HEK293 (cell line): ENCODE measurements around the gene MYL6B.

Experiments
- BCL11B ChIP-seq: fragments of 450-650 bp; formaldehyde crosslinking; IDR thresholded peaks from 2 replicates; pipeline ENCODE4 v1.5.1; 2016; ENCODE audit warnings: low read depth, missing biosample characterization, missing genetic modification characterization
- OVOL3 ChIP-seq: fragments of 450-650 bp; formaldehyde crosslinking; IDR thresholded peaks from 2 replicates; pipeline ENCODE4 v1.5.1; 2016; ENCODE audit warnings: missing biosample characterization, missing genetic modification characterization
- PATZ1 ChIP-seq: fragments of 450-650 bp; formaldehyde crosslinking; IDR thresholded peaks from 2 replicates; pipeline ENCODE4 v1.5.1; 2016; ENCODE audit warnings: missing biosample characterization, missing genetic modification characterization
- RBAK ChIP-seq: fragments of 450-650 bp; formaldehyde crosslinking; IDR thresholded peaks from 2 replicates; pipeline ENCODE4 v1.5.1; 2016; ENCODE audit warnings: missing biosample characterization, missing genetic modification characterization
- ZBTB11 ChIP-seq: fragments of 450-650 bp; formaldehyde crosslinking; conservative IDR thresholded peaks from 2 replicates; pipeline ENCODE4 v1.5.1; 2016; ENCODE audit warnings: low read depth, missing biosample characterization, missing genetic modification characterization
- ZBTB17 ChIP-seq: fragments of 450-650 bp; formaldehyde crosslinking; IDR thresholded peaks from 2 replicates; pipeline ENCODE4 v1.5.1; 2016; ENCODE audit warnings: missing biosample characterization, missing genetic modification characterization
- ZBTB49 ChIP-seq: fragments of 450-650 bp; formaldehyde crosslinking; IDR thresholded peaks from 2 replicates; pipeline ENCODE4 v1.5.1; 2016; ENCODE audit warnings: missing biosample characterization, missing genetic modification characterization, low read depth
- ZEB2 ChIP-seq: fragments of 450-650 bp; formaldehyde crosslinking; IDR thresholded peaks from 2 replicates; pipeline ENCODE4 v1.5.1; 2016; ENCODE audit warnings: missing biosample characterization, missing genetic modification characterization
- ZFHX2 ChIP-seq: fragments of 450-650 bp; formaldehyde crosslinking; conservative IDR thresholded peaks from 2 replicates; pipeline ENCODE4 v1.5.1; 2016; ENCODE audit warnings: missing biosample characterization, missing genetic modification characterization
- ZNF10 ChIP-seq: fragments of 450-650 bp; formaldehyde crosslinking; IDR thresholded peaks from 2 replicates; pipeline ENCODE4 v1.5.1; 2017; ENCODE audit warnings: missing biosample characterization, missing genetic modification characterization
- ZNF157 ChIP-seq: fragments of 450-650 bp; formaldehyde crosslinking; IDR thresholded peaks from 2 replicates; pipeline ENCODE4 v1.5.1; 2016; ENCODE audit warnings: missing biosample characterization, missing genetic modification characterization
- ZNF169 ChIP-seq: fragments of 450-650 bp; formaldehyde crosslinking; IDR thresholded peaks from 2 replicates; pipeline ENCODE4 v1.5.1; 2016; ENCODE audit warnings: missing biosample characterization, missing genetic modification characterization
- ZNF175 ChIP-seq: fragments of 450-650 bp; formaldehyde crosslinking; IDR thresholded peaks from 2 replicates; pipeline ENCODE4 v1.5.1; 2016; ENCODE audit warnings: missing biosample characterization, missing genetic modification characterization
- ZNF18 ChIP-seq: fragments of 450-650 bp; formaldehyde crosslinking; IDR thresholded peaks from 2 replicates; pipeline ENCODE4 v1.5.1; 2016; ENCODE audit warnings: missing biosample characterization, missing genetic modification characterization
- ZNF221 ChIP-seq: fragments of 450-650 bp; formaldehyde crosslinking; IDR thresholded peaks from 2 replicates; pipeline ENCODE4 v1.5.1; 2017; ENCODE audit warnings: missing biosample characterization, missing genetic modification characterization, borderline replicate concordance
- ZNF292 ChIP-seq: fragments of 450-650 bp; formaldehyde crosslinking; IDR thresholded peaks from 2 replicates; pipeline ENCODE4 v1.5.1; 2016; ENCODE audit warnings: low read depth, missing biosample characterization, missing genetic modification characterization, borderline replicate concordance
- ZNF302 ChIP-seq: fragments of 450-650 bp; formaldehyde crosslinking; IDR thresholded peaks from 2 replicates; pipeline ENCODE4 v1.5.1; 2016; ENCODE audit warnings: missing biosample characterization, missing genetic modification characterization, low read depth
- ZNF416 ChIP-seq: fragments of 450-650 bp; formaldehyde crosslinking; IDR thresholded peaks from 2 replicates; pipeline ENCODE4 v1.5.1; 2016; ENCODE audit warnings: missing biosample characterization, missing genetic modification characterization
- ZNF473 ChIP-seq: fragments of 450-650 bp; formaldehyde crosslinking; IDR thresholded peaks from 2 replicates; pipeline ENCODE4 v1.5.1; 2017; ENCODE audit warnings: missing biosample characterization, missing genetic modification characterization
- ZNF571 ChIP-seq: fragments of 450-650 bp; formaldehyde crosslinking; IDR thresholded peaks from 2 replicates; pipeline ENCODE4 v1.5.0; 2017; ENCODE audit warnings: missing biosample characterization, missing genetic modification characterization
- ZNF580 ChIP-seq: fragments of 450-650 bp; formaldehyde crosslinking; IDR thresholded peaks from 2 replicates; pipeline ENCODE4 v1.5.1; 2016; ENCODE audit warnings: missing biosample characterization, missing genetic modification characterization
- ZNF600 ChIP-seq: fragments of 450-650 bp; formaldehyde crosslinking; IDR thresholded peaks from 2 replicates; pipeline ENCODE4 v1.5.1; 2016; ENCODE audit warnings: missing biosample characterization, missing genetic modification characterization
- ZNF610 ChIP-seq: fragments of 450-650 bp; formaldehyde crosslinking; IDR thresholded peaks from 2 replicates; pipeline ENCODE4 v1.5.1; 2016; ENCODE audit warnings: missing biosample characterization, missing genetic modification characterization, borderline replicate concordance
- ZNF660 ChIP-seq: fragments of 450-650 bp; IDR thresholded peaks from 2 replicates; pipeline ENCODE4 v1.5.1; 2018; ENCODE audit warnings: missing biosample characterization, mild to moderate bottlenecking, missing genetic modification characterization
- ZNF670 ChIP-seq: fragments of 450-650 bp; formaldehyde crosslinking; IDR thresholded peaks from 2 replicates; pipeline ENCODE4 v1.5.1; 2016; ENCODE audit warnings: missing biosample characterization, missing genetic modification characterization, low read depth
- ZNF701 ChIP-seq: fragments of 450-650 bp; formaldehyde crosslinking; IDR thresholded peaks from 2 replicates; pipeline ENCODE4 v1.5.1; 2016; ENCODE audit warnings: missing biosample characterization, missing genetic modification characterization
- ZNF785 ChIP-seq: fragments of 450-650 bp; formaldehyde crosslinking; IDR thresholded peaks from 2 replicates; pipeline ENCODE4 v1.5.1; 2016; ENCODE audit warnings: missing biosample characterization, missing genetic modification characterization
- ZNF830 ChIP-seq: fragments of 450-650 bp; IDR thresholded peaks from 2 replicates; pipeline ENCODE4 v1.5.0; 2018; ENCODE audit warnings: missing biosample characterization, missing genetic modification characterization, low read depth, mild to moderate bottlenecking, moderate library complexity
- ZSCAN4 ChIP-seq: fragments of 450-650 bp; formaldehyde crosslinking; IDR thresholded peaks from 2 replicates; pipeline ENCODE4 v1.5.1; 2017; ENCODE audit warnings: missing biosample characterization, missing genetic modification characterization

Gene MYL6B

GRCh38 chr12:56116267-56117081 lies 35.9 kb upstream of the MYL6B start, which contains the start of gene RPL41 (continued):
- no peak for TF ChIP-seq ZNF830 (tag by site-specific recombination)
- TF ChIP-seq ZNF610 (tag by site-specific recombination): peak; percentile 37; the same call in 1 of the 2 replicates
- TF ChIP-seq ZNF701 (tag by site-specific recombination): no peak
- TF ChIP-seq ZNF785 (tag by site-specific recombination): peak; percentile 62; the same call in 1 of the 2 replicates
- no peak for TF ChIP-seq ZNF473
- TF ChIP-seq ZBTB49: no peak
- TF ChIP-seq ZBTB11: peak; percentile 96
- TF ChIP-seq ZNF10 (tag by site-specific recombination): 0 out of 2 replicates have a peak, but pooled peaks have one; percentile 49
- TF ChIP-seq ZNF18: no peak
- peak; percentile 59; the same call in 1 of the 2 replicates for TF ChIP-seq ZNF580 (tag by site-specific recombination)
- TF ChIP-seq ZNF157 (tag by site-specific recombination): no peak
- no peak; the same call in 1 of the 2 replicates for TF ChIP-seq OVOL3
- no peak for TF ChIP-seq ZNF292 (tag by site-specific recombination)
- TF ChIP-seq ZFHX2 (tag by site-specific recombination): no peak
- no peak for TF ChIP-seq ZNF175 (tag by site-specific recombination)
- no peak; the same call in 1 of the 2 replicates for TF ChIP-seq ZEB2 (tag by site-specific recombination)
- TF ChIP-seq ZNF221 (tag by site-specific recombination): peak; percentile 84
- TF ChIP-seq ZNF302 (tag by site-specific recombination): no peak
- TF ChIP-seq PATZ1 (tag by site-specific recombination): peak; percentile 96
- TF ChIP-seq ZSCAN4 (tag by site-specific recombination): peak; percentile 28; the same call in 1 of the 2 replicates
- peak; percentile 84 for TF ChIP-seq ZBTB17 (tag by site-specific recombination)
- TF ChIP-seq ZNF416 (tag by site-specific recombination): no peak
- TF ChIP-seq ZNF660: peak; percentile 98
- TF ChIP-seq ZNF600 (tag by site-specific recombination): peak; percentile 11; the same call in 1 of the 2 replicates
- TF ChIP-seq ZNF169: no peak
- TF ChIP-seq BCL11B (tag by site-specific recombination): no peak
- no peak for TF ChIP-seq ZNF571 (tag by site-specific recombination)
- TF ChIP-seq RBAK (tag by site-specific recombination): no peak
- no peak for TF ChIP-seq ZNF670 (tag by site-specific recombination)
